ENCODE data around the gene EPB42.

DNA sequence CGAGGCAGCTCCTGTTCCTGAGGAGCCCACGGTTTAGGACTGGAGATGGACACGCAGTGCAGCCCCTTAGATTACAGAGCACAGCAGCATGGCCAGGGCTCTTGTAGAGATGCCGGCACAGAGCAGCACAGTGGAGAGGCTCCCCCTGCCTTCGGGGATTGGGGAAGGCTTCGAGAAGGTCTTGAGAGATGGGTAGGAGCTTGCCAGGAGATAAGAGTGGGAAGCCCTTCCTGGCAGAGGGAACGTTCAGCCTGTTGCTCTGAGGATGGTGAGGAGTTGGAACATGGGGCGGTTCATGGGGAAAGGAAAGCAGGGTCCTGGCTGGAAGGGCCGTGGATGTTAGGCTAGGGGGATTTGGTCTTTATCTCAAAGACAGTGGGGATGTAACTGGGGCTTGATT lies 10.0 kb downstream of the EPB42 start:
- TF ChIP-seq, protein P1, sequence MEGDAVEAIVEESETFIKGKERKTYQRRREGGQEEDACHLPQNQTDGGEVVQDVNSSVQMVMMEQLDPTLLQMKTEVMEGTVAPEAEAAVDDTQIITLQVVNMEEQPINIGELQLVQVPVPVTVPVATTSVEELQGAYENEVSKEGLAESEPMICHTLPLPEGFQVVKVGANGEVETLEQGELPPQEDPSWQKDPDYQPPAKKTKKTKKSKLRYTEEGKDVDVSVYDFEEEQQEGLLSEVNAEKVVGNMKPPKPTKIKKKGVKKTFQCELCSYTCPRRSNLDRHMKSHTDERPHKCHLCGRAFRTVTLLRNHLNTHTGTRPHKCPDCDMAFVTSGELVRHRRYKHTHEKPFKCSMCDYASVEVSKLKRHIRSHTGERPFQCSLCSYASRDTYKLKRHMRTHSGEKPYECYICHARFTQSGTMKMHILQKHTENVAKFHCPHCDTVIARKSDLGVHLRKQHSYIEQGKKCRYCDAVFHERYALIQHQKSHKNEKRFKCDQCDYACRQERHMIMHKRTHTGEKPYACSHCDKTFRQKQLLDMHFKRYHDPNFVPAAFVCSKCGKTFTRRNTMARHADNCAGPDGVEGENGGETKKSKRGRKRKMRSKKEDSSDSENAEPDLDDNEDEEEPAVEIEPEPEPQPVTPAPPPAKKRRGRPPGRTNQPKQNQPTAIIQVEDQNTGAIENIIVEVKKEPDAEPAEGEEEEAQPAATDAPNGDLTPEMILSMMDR (IDR thresholded peaks at IDR 0.05): no peak
- TF ChIP-seq POLR2AphosphoS5 (IDR thresholded peaks at IDR 0.05): no peak

All from stomach (tissue), 4 donors.